ENCODE measurements around the gene DNAH1.

DNAH1 gene

GRCh38 chr3:52437326-52438103 is 121.4 kb downstream of the DNAH1 start:
- DNase-seq, result no peak

- no peak for DNase-seq
Measured at GRCh38 chr3:52438104-52438376, 121.9 kb downstream of the DNAH1 start.

- no peak for DNase-seq
Measured at GRCh38 chr3:52438579-52439425, 122.7 kb downstream of the DNAH1 start.

GRCh38 chr3:52439426-52440248 is 123.5 kb downstream of the DNAH1 start:
- no peak for DNase-seq

- no peak for DNase-seq
Measured at GRCh38 chr3:52440249-52440551, 124.1 kb downstream of the DNAH1 start.

- DNase-seq, result no peak
Measured at GRCh38 chr3:52440671-52441070, 124.6 kb downstream of the DNAH1 start.

GRCh38 chr3:52441091-52441771 is 125.1 kb downstream of the DNAH1 start:
- no peak for DNase-seq

- DNase-seq, result no peak
Measured at GRCh38 chr3:52441772-52442332, 125.7 kb downstream of the DNAH1 start.

GRCh38 chr3:52442409-52443267 is 126.5 kb downstream of the DNAH1 start:
- DNase-seq, result no peak

- DNase-seq, result no peak
Measured at GRCh38 chr3:52443268-52443610, 127.1 kb downstream of the DNAH1 start.

GRCh38 chr3:52443791-52444687 is 127.9 kb downstream of the DNAH1 start:
- no peak for DNase-seq

GRCh38 chr3:52444860-52445793 is 129.0 kb downstream of the DNAH1 start, which contains the start of gene SEMA3G:
Gene SEMA3G (minus strand): TSS chr3:52445103. CDS start chr3:52445027, 76 bp downstream.
- peak; percentile 16 to 26 (median 24) for DNase-seq

GRCh38 chr3:52446042-52446441 is 129.9 kb downstream of the DNAH1 start:
- no peak for DNase-seq

- DNase-seq, result peak; percentile 16 to 62 (median 51)
Measured at GRCh38 chr3:52446631-52447511, 130.8 kb downstream of the DNAH1 start.

- DNase-seq, result no peak
Measured at GRCh38 chr3:52447512-52448355, 131.6 kb downstream of the DNAH1 start.

All from NCI-H1417 (cell line).